Esophagus (tissue), 2 donors: ENCODE results near the gene RASGRP2. TPM values are rescaled to one million over a fixed set of nuclear protein-coding genes. Genes with fewer than 3 reads are reported as not detected.

ENCODE experiments used
- H3K27ac ChIP-seq, 2 donors: one replicate each; pipeline ENCODE4 v1.5.1; 2013; ENCODE audit warnings: low read depth in 2 of 2, mild to moderate bottlenecking in 2 of 2, inconsistent platforms in 1 of 2, low read length in 1 of 2, moderate library complexity in 1 of 2
- H3K27me3 ChIP-seq, 2 donors: one replicate each; pipeline ENCODE4 v1.6.1; 2013; ENCODE audit warnings: low read length in 2 of 2, control low read depth in 1 of 2, mild to moderate bottlenecking in 1 of 2; ENCODE audit not compliant: insufficient read depth in 2 of 2, control insufficient read depth in 1 of 2
- H3K36me3 ChIP-seq, 2 donors: one replicate each; pipeline ENCODE4 v1.6.1; 2013; ENCODE audit warnings: low read length in 1 of 2; ENCODE audit not compliant: control insufficient read depth in 2 of 2, insufficient read depth in 2 of 2
- H3K4me1 ChIP-seq, 2 donors: one replicate each; pipeline ENCODE4 v1.6.1; 2013; ENCODE audit warnings: low read length in 1 of 2; ENCODE audit not compliant: control insufficient read depth in 2 of 2, insufficient read depth in 2 of 2
- H3K4me3 ChIP-seq, 2 donors: one replicate each; pipeline ENCODE4 v1.5.1; 2013; ENCODE audit warnings: low read length in 2 of 2, mild to moderate bottlenecking in 2 of 2, low read depth in 1 of 2, moderate library complexity in 1 of 2
- H3K9me3 ChIP-seq, 2 donors: one replicate each; pipeline ENCODE4 v1.6.1; 2013; ENCODE audit warnings: mild to moderate bottlenecking in 2 of 2, low read depth in 1 of 2, low read length in 1 of 2, moderate library complexity in 1 of 2; ENCODE audit not compliant: control insufficient read depth in 2 of 2, insufficient read depth in 1 of 2
- WGBS, 2 donors: extraction: QIAGEN DNeasy Blood & Tissue Kit; methylation state at CpG; one replicate each; pipeline ENCODE4 v1.1.7; 2013; 5-methylcytosine and 5-hydroxymethylcytosine counted together
- polyA plus RNA-seq, 2 donors: library from polyadenylated mRNA; stranded (reverse); fragments of 200-250 nt; gene quantifications; one replicate each; pipeline ENCODE4 v1.2.3, GENCODE V29; 2013
- donor health status: healthy with polysubstance abuse.
- donor health status: Bipolar disorder and iron deficiency.

RASGRP2 gene
- polyA plus RNA-seq, 2 donors = 7.9 to 13.0 TPM

DNA sequence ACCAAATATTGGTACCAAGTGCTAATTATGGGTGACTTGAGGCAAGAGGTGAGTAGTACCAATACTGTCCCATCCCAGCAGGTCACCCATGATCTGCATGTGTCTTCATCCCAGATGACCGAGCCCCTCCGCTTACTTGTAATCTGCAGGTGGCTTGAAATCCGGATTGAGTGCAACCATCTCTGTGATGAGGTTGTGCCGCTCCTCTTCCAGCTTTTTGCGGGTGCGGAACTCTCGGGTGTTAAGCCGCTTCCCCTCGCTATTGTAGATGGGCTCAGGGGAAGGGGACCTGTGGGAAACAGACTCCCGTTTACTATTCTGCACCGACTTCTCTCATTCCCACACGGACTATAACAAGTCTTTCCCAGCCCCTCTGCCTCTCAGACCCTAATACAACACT is 26.2 kb upstream of the RASGRP2 start:
- H3K9me3 ChIP-seq = no peaks in the 10 kb centered on the region
- no peaks in the 10 kb centered on the region for H3K27me3 ChIP-seq
- no peaks in the 10 kb centered on the region for H3K4me1 ChIP-seq
- no peak overlapping the region for H3K4me3 ChIP-seq
- no peak overlapping the region for H3K27ac ChIP-seq
- 91 to 94% methylated on average over 12 of the region's 12 CpGs for WGBS, 2 donors
- H3K36me3 ChIP-seq = peaks cover 42 to 65% of the 10 kb centered on the region in 2 donors

DNA sequence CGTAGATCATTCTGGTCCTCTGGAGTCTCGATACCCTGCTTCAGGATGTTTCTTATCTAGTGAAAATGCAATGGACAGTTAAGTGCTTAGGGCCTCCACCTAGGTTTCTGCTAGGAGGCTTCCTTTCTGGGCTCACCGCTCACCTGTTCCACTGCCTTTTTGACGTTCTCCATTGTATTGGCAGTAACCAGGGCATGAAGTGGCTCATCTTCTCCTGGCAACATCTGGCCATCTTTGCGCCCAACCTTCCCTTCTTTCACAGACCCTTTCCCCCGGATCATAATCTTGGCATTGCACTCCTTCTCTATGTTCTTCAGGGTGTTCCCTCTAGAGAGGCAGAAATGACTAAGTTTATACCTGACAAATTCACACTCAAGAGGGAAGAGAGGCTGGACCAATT is 25.3 kb upstream of the RASGRP2 start:
- Histone ChIP-seq H3K9me3 (no peaks in the 10 kb centered on the region), H3K27me3 (no peaks in the 10 kb centered on the region), H3K4me1 (no peaks in the 10 kb centered on the region), H3K27ac (no peak overlapping the region), H3K36me3 (peaks cover 42 to 66% of the 10 kb centered on the region in 2 donors), H3K4me3 (no peak overlapping the region)
- WGBS, 2 donors = 86 to 87% methylated on average over 6 of the region's 6 CpGs

DNA sequence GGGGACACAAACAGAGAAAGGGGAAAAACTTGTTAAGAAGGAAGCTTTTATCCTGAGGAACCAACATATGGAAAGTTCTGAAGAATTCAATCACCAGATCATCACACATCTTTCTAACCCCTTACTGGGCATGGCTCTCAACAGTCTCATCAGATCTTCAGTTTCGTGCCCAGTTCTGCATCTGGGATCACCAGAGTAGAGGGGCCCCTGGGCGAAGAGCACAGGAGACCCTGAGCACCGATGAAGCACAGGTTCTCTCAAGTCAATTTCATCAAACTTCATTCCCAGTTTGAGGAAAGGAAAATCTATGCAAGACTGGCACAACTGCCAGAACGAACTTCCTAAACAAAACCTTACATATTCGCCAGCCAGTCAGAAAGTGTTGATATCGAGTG is 24.4 kb upstream of the RASGRP2 start:
- WGBS, 2 donors = 81 to 86% methylated on average over 6 of the region's 6 CpGs
- no peak overlapping the region for H3K4me3 ChIP-seq
- no peak overlapping the region for H3K27ac ChIP-seq
- no peaks in the 10 kb centered on the region for H3K27me3 ChIP-seq
- H3K9me3 ChIP-seq = no peaks in the 10 kb centered on the region
- H3K4me1 ChIP-seq = peaks cover 4% of the 10 kb centered on the region in 2 donors
- H3K36me3 ChIP-seq = peaks cover 42 to 71% of the 10 kb centered on the region in 2 donors

DNA sequence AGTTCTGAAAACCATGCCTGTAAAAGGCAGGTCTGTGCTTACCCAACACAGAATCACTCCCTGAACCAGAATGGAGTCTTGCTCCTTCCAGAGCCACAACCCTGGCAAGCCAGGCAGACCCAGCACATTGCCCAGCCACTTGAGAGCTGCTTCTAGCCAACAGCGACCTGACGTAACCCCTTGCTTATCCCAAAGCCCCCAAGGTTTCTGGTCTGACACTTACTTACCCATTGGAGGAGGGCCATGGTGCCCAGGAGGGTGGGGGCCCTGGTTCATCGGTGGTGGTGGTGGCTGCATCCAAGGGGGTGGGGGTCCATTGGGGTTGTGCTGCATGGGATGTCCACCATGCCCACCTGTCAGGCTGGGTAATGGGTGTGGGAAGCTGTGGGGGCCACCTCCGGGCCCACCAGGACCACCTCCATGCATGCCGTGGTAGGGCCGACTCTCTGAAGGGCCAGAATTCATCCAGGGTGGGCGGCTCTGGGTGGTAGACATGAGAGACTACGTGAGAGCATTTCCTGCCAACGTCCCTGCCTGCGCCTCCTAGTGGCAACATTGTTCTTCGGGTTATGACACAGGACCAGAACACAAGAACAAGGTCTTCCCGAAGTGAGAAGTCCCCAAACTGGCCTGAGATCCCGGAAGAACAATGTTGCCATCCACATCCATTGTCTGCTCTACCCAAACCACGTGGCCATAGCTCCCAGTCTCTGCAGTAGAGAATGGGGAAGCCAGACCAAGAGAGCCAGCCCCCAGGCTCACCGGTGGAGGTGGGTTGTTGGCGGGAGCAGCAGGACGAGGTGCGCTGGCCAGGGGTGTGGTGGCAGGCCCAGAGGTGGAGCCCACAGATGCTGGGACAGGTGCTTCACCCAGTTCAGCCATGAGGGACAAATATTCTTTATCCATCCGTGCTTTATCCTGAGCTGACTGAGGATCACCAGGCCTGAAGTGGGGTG is 23.7 kb upstream of the RASGRP2 start:
- Histone ChIP-seq H3K4me1 (peaks cover 8% of the 10 kb centered on the region in 2 donors), H3K4me3 (no peak overlapping the region), H3K9me3 (no peaks in the 10 kb centered on the region), H3K27me3 (no peaks in the 10 kb centered on the region), H3K27ac (peak overlapping the region in 1 of 2 donors; percentile 44), H3K36me3 (peaks cover 38 to 73% of the 10 kb centered on the region in 2 donors)
- WGBS, 2 donors = 48 to 50% methylated on average over 19 of the region's 19 CpGs

DNA sequence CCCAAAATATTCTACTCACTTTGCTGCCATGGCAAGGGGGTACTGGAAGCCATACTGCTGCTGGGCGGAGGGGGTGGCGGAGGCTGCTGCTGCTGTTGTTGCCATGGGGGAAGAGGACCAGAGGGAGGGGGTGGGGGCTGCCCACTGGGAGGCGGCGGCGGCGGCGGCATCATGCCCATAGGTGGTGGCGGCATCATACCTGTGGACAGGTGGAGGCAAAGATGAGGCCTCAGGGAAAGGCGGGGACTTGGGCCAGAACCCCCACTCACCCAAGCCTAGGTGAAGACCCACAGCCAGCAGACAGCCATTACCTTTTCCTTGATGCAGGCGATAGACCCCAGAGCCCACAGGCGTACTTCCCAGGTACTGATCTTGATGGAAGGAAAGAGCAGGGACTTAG is 22.9 kb upstream of the RASGRP2 start:
- 85 to 93% methylated on average over 11 of the region's 11 CpGs for WGBS, 2 donors
- Histone ChIP-seq H3K9me3 (no peaks in the 10 kb centered on the region), H3K36me3 (peaks cover 38 to 79% of the 10 kb centered on the region in 2 donors), H3K4me3 (no peak overlapping the region), H3K27me3 (no peaks in the 10 kb centered on the region), H3K27ac (no peak overlapping the region), H3K4me1 (peaks cover 8 to 12% of the 10 kb centered on the region in 2 donors)

DNA sequence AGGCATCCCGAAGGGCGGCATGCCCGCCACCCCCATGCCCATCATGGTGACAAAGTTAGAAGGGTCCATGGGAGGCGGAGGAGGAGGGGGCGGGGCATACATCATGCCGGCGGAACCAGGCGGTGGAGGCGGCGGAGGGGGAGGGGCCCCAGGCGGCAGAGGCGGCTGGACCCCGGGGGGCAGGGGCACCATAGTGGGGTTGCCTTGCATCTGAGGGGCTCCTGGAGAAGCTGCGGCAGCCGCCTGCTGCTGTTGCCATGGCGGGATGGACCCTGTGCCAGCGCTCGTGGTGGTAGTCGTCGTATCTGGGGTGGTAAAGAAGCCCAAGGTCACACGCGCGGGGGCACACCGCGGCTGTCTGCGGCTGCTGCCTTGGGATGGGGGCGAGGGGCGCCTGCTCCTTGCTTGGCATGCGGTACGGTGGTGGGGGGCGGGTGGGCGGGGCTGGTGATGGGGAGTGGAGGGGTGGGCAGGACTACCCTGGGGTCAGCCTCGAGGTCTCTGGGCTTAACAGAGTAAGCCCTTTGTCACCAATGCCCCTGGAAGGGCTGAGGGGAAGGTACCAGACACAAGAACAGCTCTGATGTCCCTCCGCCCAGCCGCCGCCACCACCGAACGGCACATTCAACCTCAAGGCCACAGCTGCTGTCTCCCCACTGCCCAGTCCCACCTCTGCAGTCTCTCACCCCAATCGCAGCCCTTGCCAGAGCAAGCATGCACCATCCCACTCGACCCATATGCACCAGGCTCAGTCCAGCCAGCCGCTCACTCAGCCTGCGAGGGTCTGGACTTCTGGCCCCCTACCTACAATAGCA is 22.1 kb upstream of the RASGRP2 start:
- Histone ChIP-seq H3K36me3 (peaks cover 38 to 77% of the 10 kb centered on the region in 2 donors), H3K9me3 (no peaks in the 10 kb centered on the region), H3K4me3 (no peak overlapping the region), H3K27me3 (no peaks in the 10 kb centered on the region), H3K4me1 (peaks cover 8 to 12% of the 10 kb centered on the region in 2 donors), H3K27ac (no peak overlapping the region)
- WGBS, 2 donors = 82 to 89% methylated on average over 22 to 42 of the region's 42 CpGs

DNA sequence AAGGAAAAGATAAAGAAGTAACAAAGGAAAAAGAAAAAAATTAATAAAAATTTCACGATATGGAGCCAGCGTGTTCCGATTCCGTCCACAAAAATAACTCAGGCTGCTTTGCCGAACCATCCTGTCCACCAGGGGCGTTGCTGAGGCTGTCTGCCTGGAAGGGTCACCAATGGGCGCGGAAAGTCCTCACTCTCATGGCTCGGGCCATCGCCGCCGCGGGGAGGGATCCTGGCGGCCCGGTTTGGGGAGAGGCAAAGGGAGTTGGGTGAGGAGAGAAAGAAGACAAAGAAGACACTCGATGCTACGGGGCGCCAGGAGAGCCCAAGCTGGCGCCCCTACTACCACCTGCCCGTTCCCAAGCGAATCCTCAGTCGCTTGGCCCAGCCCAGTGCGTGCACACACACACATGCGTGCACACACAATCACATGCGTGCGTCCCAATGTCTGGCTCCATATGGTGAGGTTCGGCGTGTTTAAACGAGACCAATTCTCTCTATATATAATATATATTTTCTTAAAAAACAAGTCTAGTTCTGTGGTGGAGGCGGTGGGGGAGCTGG is 21.4 kb upstream of the RASGRP2 start:
- H3K4me3 ChIP-seq = no peak overlapping the region
- H3K36me3 ChIP-seq = peaks cover 33 to 73% of the 10 kb centered on the region in 2 donors
- H3K27me3 ChIP-seq = no peaks in the 10 kb centered on the region
- no peaks in the 10 kb centered on the region for H3K9me3 ChIP-seq
- H3K27ac ChIP-seq = peak overlapping the region in 1 of 2 donors; percentile 6
- WGBS, 2 donors = 85 to 87% methylated on average over 30 of the region's 30 CpGs
- peaks cover 8 to 12% of the 10 kb centered on the region in 2 donors for H3K4me1 ChIP-seq

DNA sequence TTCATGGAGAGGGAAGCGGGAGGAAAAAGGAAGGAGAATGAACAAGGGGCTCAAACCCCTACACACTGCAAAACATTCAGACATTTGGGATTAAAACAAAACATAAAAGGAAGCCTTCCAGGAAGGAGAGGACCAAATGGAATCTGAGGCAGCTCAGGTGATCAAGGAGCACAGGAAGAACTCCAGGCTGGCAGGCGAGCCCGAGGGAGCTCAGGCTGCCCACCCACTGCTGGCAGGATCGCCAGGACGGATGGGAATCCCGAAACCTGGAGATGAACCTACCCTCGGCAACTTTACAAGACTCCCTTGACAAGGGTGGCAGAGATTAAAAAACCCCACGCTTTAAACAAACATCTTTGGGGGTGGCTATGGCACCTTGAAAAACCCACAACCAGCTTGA is 20.8 kb upstream of the RASGRP2 start:
- Histone ChIP-seq H3K9me3 (no peaks in the 10 kb centered on the region), H3K4me3 (no peak overlapping the region), H3K36me3 (peaks cover 27 to 67% of the 10 kb centered on the region in 2 donors), H3K27me3 (no peaks in the 10 kb centered on the region), H3K27ac (no peak overlapping the region), H3K4me1 (peaks cover 8 to 12% of the 10 kb centered on the region in 2 donors)
- 58 to 79% methylated on average over 8 of the region's 8 CpGs for WGBS, 2 donors

DNA sequence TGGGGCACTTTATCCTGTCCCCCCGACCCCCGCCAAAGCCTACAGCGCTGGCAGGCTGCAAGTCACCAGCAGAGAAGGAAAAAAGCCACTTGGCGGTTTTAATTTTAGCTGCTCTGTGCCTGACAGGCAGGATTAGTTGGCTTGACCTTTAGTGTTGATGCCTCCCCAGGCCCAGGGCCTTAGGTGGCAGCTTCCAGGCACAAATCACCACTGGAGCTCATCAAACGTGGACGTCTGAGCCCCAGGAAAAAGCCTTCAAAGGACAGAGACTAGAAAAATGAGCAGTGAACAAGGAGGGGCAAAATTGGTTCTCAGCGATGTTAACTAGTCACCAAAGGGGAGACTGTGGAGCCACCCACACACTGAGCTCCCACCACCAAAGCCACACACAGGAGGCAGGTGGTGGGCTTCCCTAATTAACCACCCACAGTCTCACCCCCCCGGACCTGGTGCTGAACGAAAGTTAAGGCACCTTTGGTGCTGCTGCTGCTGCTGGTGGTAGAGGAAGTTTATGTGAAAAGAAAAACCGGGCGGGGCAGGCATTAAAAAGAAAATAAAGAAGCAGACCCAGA is 20.2 kb upstream of the RASGRP2 start:
- Histone ChIP-seq H3K9me3 (no peaks in the 10 kb centered on the region), H3K27ac (peak overlapping the region; percentile 45 to 82), H3K4me3 (no peak overlapping the region), H3K27me3 (no peaks in the 10 kb centered on the region), H3K4me1 (peaks cover 8 to 12% of the 10 kb centered on the region in 2 donors), H3K36me3 (peaks cover 21 to 60% of the 10 kb centered on the region in 2 donors)
- 49 to 59% methylated on average over 11 of the region's 11 CpGs for WGBS, 2 donors
